GM12864 (cell line): Measurements from ENCODE around the gene ZBTB42.

Experiments
- DNase-seq: peaks from one replicate; pipeline ENCODE4 v3.0.0-alpha.2; 2011; ENCODE audit warnings: low read depth
- H3K4me3 ChIP-seq: 2 replicates; pipeline ENCODE4 v1.5.1; 2011; ENCODE audit warnings: mild to moderate bottlenecking, low read depth, low read length, control low read depth
- TF ChIP-seq, protein P1 (sequence below): IDR thresholded peaks from 2 replicates; pipeline ENCODE4 v1.5.1; 2011; ENCODE audit warnings: low read depth, mild to moderate bottlenecking, moderate library complexity, low read length, control low read depth, inconsistent platforms; ENCODE audit errors: missing control alignments

The ZBTB42 gene

DNA sequence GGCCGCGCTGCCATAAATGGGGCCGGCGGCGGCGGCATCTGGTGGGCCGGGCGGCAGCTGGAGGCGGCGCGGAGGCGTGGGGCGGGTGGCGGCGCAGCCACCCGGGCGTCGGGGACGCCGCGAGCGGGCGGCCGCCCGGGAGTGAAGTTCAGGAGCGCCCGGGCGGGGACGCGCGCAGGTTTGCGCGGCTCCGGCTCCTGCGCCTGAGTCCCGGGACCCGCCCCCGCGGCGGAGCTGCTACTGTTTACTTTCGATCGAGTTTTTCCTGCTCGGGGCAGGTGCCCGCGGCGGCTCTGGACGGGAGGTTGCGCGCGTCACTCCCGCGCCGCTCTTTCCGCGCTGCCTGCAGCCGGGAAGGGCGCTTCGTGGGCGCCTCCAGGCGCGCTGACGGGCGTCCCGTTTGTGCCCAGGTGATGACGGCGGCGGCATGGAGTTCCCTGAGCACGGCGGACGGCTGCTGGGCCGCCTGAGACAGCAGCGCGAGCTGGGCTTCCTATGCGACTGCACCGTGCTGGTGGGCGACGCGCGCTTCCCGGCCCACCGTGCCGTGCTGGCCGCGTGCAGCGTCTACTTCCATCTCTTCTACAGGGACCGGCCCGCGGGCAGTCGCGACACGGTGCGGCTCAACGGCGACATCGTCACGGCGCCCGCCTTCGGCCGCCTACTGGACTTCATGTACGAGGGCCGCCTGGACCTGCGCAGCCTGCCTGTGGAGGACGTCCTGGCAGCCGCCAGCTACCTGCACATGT lies at the start of gene ZBTB42:
ZBTB42 (plus strand) TSS at position 331 of the 749 bp plus-strand sequence; CDS start at position 428, 97 bp downstream.
- DNase-seq = no peak
- peak within 1 kb of the TSS; percentile 78 for H3K4me3 ChIP-seq
- TF ChIP-seq, protein P1, sequence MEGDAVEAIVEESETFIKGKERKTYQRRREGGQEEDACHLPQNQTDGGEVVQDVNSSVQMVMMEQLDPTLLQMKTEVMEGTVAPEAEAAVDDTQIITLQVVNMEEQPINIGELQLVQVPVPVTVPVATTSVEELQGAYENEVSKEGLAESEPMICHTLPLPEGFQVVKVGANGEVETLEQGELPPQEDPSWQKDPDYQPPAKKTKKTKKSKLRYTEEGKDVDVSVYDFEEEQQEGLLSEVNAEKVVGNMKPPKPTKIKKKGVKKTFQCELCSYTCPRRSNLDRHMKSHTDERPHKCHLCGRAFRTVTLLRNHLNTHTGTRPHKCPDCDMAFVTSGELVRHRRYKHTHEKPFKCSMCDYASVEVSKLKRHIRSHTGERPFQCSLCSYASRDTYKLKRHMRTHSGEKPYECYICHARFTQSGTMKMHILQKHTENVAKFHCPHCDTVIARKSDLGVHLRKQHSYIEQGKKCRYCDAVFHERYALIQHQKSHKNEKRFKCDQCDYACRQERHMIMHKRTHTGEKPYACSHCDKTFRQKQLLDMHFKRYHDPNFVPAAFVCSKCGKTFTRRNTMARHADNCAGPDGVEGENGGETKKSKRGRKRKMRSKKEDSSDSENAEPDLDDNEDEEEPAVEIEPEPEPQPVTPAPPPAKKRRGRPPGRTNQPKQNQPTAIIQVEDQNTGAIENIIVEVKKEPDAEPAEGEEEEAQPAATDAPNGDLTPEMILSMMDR = no peak

DNA sequence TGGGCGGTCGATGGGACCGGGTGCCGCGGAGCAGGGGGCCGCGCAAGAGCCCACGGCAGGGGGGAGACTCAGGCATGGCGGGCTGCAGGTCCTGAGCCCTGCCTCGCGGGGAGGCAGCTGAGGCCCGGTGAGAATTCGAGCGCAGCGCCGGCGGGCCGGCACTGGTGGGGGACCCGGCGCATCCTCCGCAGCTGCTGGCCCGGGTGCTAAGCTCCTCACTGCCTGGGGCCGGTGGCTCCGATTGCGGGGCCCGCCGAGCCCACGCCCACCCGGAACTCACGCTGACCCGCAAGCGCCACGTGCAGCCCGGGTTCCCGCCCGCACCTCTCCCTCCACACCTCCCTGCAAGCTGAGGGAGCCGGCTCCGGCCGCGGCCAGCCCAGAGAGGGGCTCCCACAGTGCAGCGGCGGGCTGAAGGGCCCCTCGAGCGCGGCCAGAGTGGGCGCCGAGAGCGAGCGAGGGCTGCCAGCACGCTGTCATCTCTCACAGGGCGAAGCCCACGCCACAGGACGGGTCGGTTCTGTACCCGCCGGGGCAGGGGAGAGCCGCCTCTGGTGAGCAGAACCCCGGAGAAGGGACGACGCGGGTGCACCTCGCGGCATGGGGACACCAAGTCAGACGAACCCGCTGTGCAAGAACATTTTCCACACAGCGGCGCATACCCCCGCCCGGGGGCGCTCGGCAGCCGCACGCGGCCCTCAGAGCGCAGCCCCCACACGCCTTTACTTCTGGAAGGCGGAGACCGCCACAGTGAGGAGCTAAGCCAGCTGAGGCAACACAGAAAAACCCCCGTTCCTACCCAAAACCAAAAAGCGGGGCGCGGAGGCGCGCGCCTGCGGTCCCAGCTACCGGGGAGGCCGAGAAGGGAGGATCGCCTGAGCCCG lies 49.1 kb upstream of the ZBTB42 start:
- no peak for DNase-seq
- TF ChIP-seq, protein P1 = peak; percentile 36

DNA sequence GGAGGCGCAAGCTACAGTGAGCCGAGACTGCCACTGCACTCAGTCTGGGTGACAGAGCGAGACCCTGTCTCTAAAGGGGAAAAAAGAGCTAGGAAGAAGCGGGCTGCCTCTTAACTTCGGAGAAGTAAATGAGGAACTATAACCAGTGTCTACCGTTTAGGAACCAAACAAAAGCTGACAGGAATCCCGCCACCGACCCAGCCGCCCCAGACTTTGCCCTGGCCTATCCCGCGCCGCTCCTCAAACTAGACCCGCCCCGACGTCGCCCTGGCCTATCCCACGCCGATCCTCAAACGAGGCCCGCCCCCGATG lies 48.5 kb upstream of the ZBTB42 start:
- DNase-seq = no peak
- H3K4me3 ChIP-seq = peak overlapping the region; percentile 69

More for the DNA sequence above, 49.1 kb upstream of the ZBTB42 start:
- H3K4me3 ChIP-seq = peak overlapping the region; percentile 69

DNA sequence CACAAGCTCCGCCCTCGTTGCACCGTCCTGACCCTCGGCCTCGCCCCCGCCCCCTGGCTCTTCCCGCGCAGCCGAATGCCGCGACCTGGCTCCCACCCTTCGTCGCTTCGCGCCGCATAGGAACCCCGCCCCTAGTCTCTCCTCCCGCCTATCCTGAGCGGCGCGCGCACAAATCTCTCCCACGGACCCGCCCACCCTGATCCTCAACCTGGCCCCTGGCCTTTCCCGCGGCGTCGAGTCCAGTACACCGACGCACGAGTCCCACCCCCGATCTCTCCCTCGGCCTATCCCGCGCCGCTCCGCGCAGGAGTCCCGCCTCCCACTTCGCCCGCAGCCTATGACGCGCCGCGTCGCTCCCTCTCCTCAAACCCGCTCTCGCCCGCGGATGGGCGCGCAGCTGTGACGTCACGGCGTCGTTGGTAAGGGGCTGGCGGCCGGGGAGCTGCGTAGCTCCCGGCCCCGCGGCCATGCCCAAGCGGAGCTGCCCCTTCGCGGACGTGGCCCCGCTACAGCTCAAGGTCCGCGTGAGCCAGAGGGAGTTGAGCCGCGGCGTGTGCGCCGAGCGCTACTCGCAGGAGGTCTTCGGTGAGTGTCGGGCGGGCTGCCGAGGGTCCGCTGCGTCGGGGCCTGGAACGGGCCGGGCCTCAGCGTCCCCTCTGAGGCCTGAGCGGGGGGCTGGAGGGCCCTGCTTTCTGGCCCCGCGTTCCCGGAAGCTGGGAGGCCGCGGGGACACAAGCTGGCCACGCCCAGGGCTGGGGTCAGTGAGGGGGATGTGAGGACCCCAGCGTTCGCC lies 48.0 kb upstream of the ZBTB42 start, which contains the start of gene SIVA1:
SIVA1 (plus strand) TSS at position 413 of the 793 bp plus-strand sequence; CDS start at position 468, 55 bp downstream.
- TF ChIP-seq, protein P1 = no peak
- DNase-seq = peak; percentile 97
- peak within 1 kb of the TSS; percentile 70 for H3K4me3 ChIP-seq

More for the DNA sequence above, 48.5 kb upstream of the ZBTB42 start:
- TF ChIP-seq, protein P1 = no peak

DNA sequence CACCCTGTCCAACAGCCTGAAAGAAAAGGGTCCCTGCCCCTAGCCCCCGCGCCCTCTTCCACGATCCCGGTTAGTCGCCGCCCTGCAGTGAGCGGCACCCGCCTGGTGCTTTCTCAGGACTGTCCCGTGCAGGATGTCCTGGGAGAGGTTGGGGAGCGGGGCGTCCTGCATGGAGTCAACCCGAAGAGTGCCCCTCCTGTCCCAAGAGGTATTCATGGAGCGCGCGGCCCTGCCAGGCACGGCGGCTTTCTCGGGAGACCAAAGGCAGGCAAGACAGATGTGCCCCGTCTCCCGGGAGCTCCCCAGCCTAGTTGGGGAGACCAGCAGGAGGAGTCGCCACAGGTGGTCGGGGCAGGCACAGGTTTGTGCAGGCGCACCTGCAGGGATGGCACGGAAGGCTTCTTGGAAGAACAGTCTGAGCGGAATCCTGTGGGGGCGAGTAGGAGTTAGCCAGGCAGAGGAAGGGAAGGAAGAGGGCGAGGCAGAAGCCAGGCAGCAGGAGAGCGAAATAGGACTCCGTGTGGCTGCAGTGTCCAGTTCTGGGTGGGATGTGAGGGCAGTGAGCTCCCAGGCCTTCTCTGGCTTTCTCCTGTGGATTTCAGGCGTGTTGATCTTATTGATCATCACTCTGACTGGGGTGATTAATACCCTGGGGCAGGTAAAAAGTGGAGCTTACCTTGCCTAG lies 47.2 kb upstream of the ZBTB42 start:
- DNase-seq = no peak
- H3K4me3 ChIP-seq = peak overlapping the region; percentile 70
- TF ChIP-seq, protein P1 = no peak
